Esophagus (tissue), 2 donors: ENCODE data around the gene LIX1L. TPM values are rescaled to one million over a fixed set of nuclear protein-coding genes. Genes with fewer than 3 reads are reported as not detected.
"Not testable (repeated sequence)": the region's sequence is repeated elsewhere in the genome, so short reads cannot be mapped to it uniquely, and the experiment has no call there.

Experiments
- H3K27ac ChIP-seq, 2 donors: one replicate each; pipeline ENCODE4 v1.5.1; 2013; ENCODE audit warnings: low read depth in 2 of 2, mild to moderate bottlenecking in 2 of 2, inconsistent platforms in 1 of 2, low read length in 1 of 2, moderate library complexity in 1 of 2
- H3K27me3 ChIP-seq, 2 donors: one replicate each; pipeline ENCODE4 v1.6.1; 2013; ENCODE audit warnings: low read length in 2 of 2, control low read depth in 1 of 2, mild to moderate bottlenecking in 1 of 2; ENCODE audit not compliant: insufficient read depth in 2 of 2, control insufficient read depth in 1 of 2
- H3K36me3 ChIP-seq, 2 donors: one replicate each; pipeline ENCODE4 v1.6.1; 2013; ENCODE audit warnings: low read length in 1 of 2; ENCODE audit not compliant: control insufficient read depth in 2 of 2, insufficient read depth in 2 of 2
- H3K4me1 ChIP-seq, 2 donors: one replicate each; pipeline ENCODE4 v1.6.1; 2013; ENCODE audit warnings: low read length in 1 of 2; ENCODE audit not compliant: control insufficient read depth in 2 of 2, insufficient read depth in 2 of 2
- H3K4me3 ChIP-seq, 2 donors: one replicate each; pipeline ENCODE4 v1.5.1; 2013; ENCODE audit warnings: low read length in 2 of 2, mild to moderate bottlenecking in 2 of 2, low read depth in 1 of 2, moderate library complexity in 1 of 2
- H3K9me3 ChIP-seq, 2 donors: one replicate each; pipeline ENCODE4 v1.6.1; 2013; ENCODE audit warnings: mild to moderate bottlenecking in 2 of 2, low read depth in 1 of 2, low read length in 1 of 2, moderate library complexity in 1 of 2; ENCODE audit not compliant: control insufficient read depth in 2 of 2, insufficient read depth in 1 of 2
- WGBS, 2 donors: extraction: QIAGEN DNeasy Blood & Tissue Kit; methylation state at CpG; one replicate each; pipeline ENCODE4 v1.1.7; 2013; 5-methylcytosine and 5-hydroxymethylcytosine counted together
- polyA plus RNA-seq, 2 donors: library from polyadenylated mRNA; stranded (reverse); fragments of 200-250 nt; gene quantifications; one replicate each; pipeline ENCODE4 v1.2.3, GENCODE V29; 2013
- donor health status: healthy with polysubstance abuse.
- donor health status: Bipolar disorder and iron deficiency.

LIX1L gene
- polyA plus RNA-seq, 2 donors, result 2.1 to 2.9 TPM

GRCh38 chr1:145944532-145944931 is 13.3 kb downstream of the LIX1L start:
- Histone ChIP-seq H3K4me1 (no peaks in the 10 kb centered on the region), H3K36me3 (no peaks in the 10 kb centered on the region), H3K27ac (no peak overlapping the region), H3K9me3 (no peaks in the 10 kb centered on the region), H3K27me3 (no peaks in the 10 kb centered on the region), H3K4me3 (no peak overlapping the region)
- WGBS, 2 donors, result 82 to 91% methylated on average over 3 of the region's 3 CpGs

GRCh38 chr1:145942871-145943270 is 14.9 kb downstream of the LIX1L start:
- H3K27me3 ChIP-seq, result no peaks in the 10 kb centered on the region
- no peaks in the 10 kb centered on the region for H3K36me3 ChIP-seq
- H3K4me3 ChIP-seq, result no peak overlapping the region
- no peak overlapping the region for H3K27ac ChIP-seq
- no peaks in the 10 kb centered on the region for H3K9me3 ChIP-seq
- H3K4me1 ChIP-seq, result no peaks in the 10 kb centered on the region
- WGBS, 2 donors, result 86 to 87% methylated on average over 6 of the region's 6 CpGs

GRCh38 chr1:145942405-145942804 is 15.4 kb downstream of the LIX1L start:
- WGBS, 2 donors, result 87 to 89% methylated on average over 4 of the region's 4 CpGs
- Histone ChIP-seq H3K27me3 (no peaks in the 10 kb centered on the region), H3K9me3 (no peaks in the 10 kb centered on the region), H3K36me3 (no peaks in the 10 kb centered on the region), H3K4me1 (no peaks in the 10 kb centered on the region), H3K4me3 (no peak overlapping the region), H3K27ac (no peak overlapping the region)

GRCh38 chr1:145937436-145937835 is 20.4 kb downstream of the LIX1L start:
- Histone ChIP-seq H3K36me3 (no peaks in the 10 kb centered on the region), H3K27ac (no peak overlapping the region)

GRCh38 chr1:145936247-145936646 is 21.6 kb downstream of the LIX1L start:
- no peaks in the 10 kb centered on the region for H3K9me3 ChIP-seq
- H3K36me3 ChIP-seq, result no peaks in the 10 kb centered on the region
- peaks cover 0 to 3% of the 10 kb centered on the region in 2 donors for H3K4me1 ChIP-seq
- H3K27ac ChIP-seq, result peak overlapping the region; percentile 68 to 82
- no peaks in the 10 kb centered on the region for H3K27me3 ChIP-seq
- 78 to 88% methylated on average over 8 of the region's 8 CpGs for WGBS, 2 donors
- H3K4me3 ChIP-seq, result no peak overlapping the region

More at GRCh38 chr1:145937436-145937835, 20.4 kb downstream of the LIX1L start:
- Histone ChIP-seq H3K9me3 (no peaks in the 10 kb centered on the region), H3K27me3 (no peaks in the 10 kb centered on the region), H3K4me1 (peaks cover 0 to 3% of the 10 kb centered on the region in 2 donors), H3K4me3 (no peak overlapping the region)
- 68 to 69% methylated on average over 1 of the region's 1 CpG for WGBS, 2 donors

- H3K9me3 ChIP-seq, result no peaks in the 10 kb centered on the region
- no peak overlapping the region for H3K4me3 ChIP-seq
- H3K27me3 ChIP-seq, result no peaks in the 10 kb centered on the region
- H3K27ac ChIP-seq, result peak overlapping the region in 1 of 2 donors; percentile 80
- H3K36me3 ChIP-seq, result no peaks in the 10 kb centered on the region
- peaks cover 0 to 3% of the 10 kb centered on the region in 2 donors for H3K4me1 ChIP-seq
Observed at GRCh38 chr1:145935708-145936107, 22.1 kb downstream of the LIX1L start.

GRCh38 chr1:145932522-145933009 is 25.3 kb downstream of the LIX1L start:
- H3K36me3 ChIP-seq, H3K9me3 ChIP-seq, H3K27me3 ChIP-seq, H3K4me1 ChIP-seq, H3K4me3 ChIP-seq: not testable (repeated sequence)
- 43 to 53% methylated on average over 9 of the region's 9 CpGs for WGBS, 2 donors
- H3K27ac ChIP-seq, result peak overlapping the region; percentile 60 to 62

GRCh38 chr1:145927916-145928643 is 29.7 kb downstream of the LIX1L start:
- no peaks in the 10 kb centered on the region for H3K27me3 ChIP-seq
- H3K9me3 ChIP-seq, result no peaks in the 10 kb centered on the region
- WGBS, 2 donors, result 58% methylated on average over 20 of the region's 20 CpGs
- H3K36me3 ChIP-seq, result no peaks in the 10 kb centered on the region
- peak overlapping the region; percentile 93 to 94 for H3K27ac ChIP-seq
- H3K4me3 ChIP-seq, result peak overlapping the region; percentile 69 to 94
- no peaks in the 10 kb centered on the region for H3K4me1 ChIP-seq

- 0 to 1% methylated on average over 41 of the region's 41 CpGs for WGBS, 2 donors
Observed at GRCh38 chr1:145927063-145927886, 30.5 kb downstream of the LIX1L start, which contains the start of gene RBM8A. Gene RBM8A (minus strand): TSS chr1:145927484. CDS start chr1:145927426, 58 bp downstream.

More at GRCh38 chr1:145927063-145927886, 30.5 kb downstream of the LIX1L start, which contains the start of gene RBM8A:
- Histone ChIP-seq H3K27ac (peak within 1 kb of the TSS; percentile 93 to 98), H3K9me3 (no peaks in the 10 kb centered on the region), H3K4me1 (no peaks in the 10 kb centered on the region), H3K27me3 (no peaks in the 10 kb centered on the region), H3K36me3 (no peaks in the 10 kb centered on the region), H3K4me3 (peak within 1 kb of the TSS; percentile 69 to 94)
